Small intestine (tissue), 7 donors: Measurements from ENCODE around the gene NAA10. TPM values are rescaled to one million over a fixed set of nuclear protein-coding genes. Genes with fewer than 3 reads are reported as not detected.

Source experiments
- DNase-seq, 2 donors: peaks; one replicate each; pipeline versions ENCODE4 v3.0.0 to v3.0.0-alpha.2; 2013
- FAIRE-seq: peaks from 2 replicates; lab custom pipeline; 2012; peaks lifted over from hg19 to GRCh38; lab: Jason Lieb, UNC
- H3K27ac ChIP-seq, 3 donors: one replicate each; pipeline ENCODE4 v1.5.1; 2013; ENCODE audit warnings: low read length in 2 of 3, mild to moderate bottlenecking in 2 of 3, control low read depth in 1 of 3, inconsistent platforms in 1 of 3, low read depth in 1 of 3, moderate library complexity in 1 of 3
- H3K27me3 ChIP-seq, 3 donors: one replicate each; pipeline ENCODE4 v1.6.1; 2013; ENCODE audit warnings: low read length in 3 of 3, inconsistent platforms in 1 of 3; ENCODE audit not compliant: control insufficient read depth in 3 of 3, insufficient read depth in 3 of 3
- H3K36me3 ChIP-seq, 3 donors: one replicate each; pipeline ENCODE4 v1.6.1; 2013; ENCODE audit warnings: low read length in 3 of 3, inconsistent platforms in 1 of 3, low read depth in 1 of 3, mild to moderate bottlenecking in 1 of 3, moderate library complexity in 1 of 3; ENCODE audit not compliant: control insufficient read depth in 3 of 3, insufficient read depth in 2 of 3
- H3K4me1 ChIP-seq, 3 donors: one replicate each; pipeline ENCODE4 v1.6.1; 2013; ENCODE audit warnings: low read length in 2 of 3, inconsistent platforms in 1 of 3, low read depth in 1 of 3, mild to moderate bottlenecking in 1 of 3, moderate library complexity in 1 of 3; ENCODE audit not compliant: control insufficient read depth in 3 of 3, insufficient read depth in 2 of 3
- H3K4me3 ChIP-seq, 3 donors: one replicate each; pipeline ENCODE4 v1.5.1; 2013; ENCODE audit warnings: low read length in 3 of 3, control low read depth in 1 of 3, inconsistent platforms in 1 of 3, low read depth in 1 of 3, mild to moderate bottlenecking in 1 of 3, moderate library complexity in 1 of 3
- H3K9me3 ChIP-seq, 2 donors: one replicate each; pipeline ENCODE4 v1.6.1; 2013; ENCODE audit warnings: low read depth in 1 of 2, low read length in 1 of 2; ENCODE audit not compliant: control insufficient read depth in 2 of 2, insufficient read depth in 1 of 2
- WGBS, 3 donors: extraction: QIAGEN DNeasy Blood & Tissue Kit; methylation state at CpG; one replicate each; pipeline ENCODE4 v1.1.7; 2013; 5-methylcytosine and 5-hydroxymethylcytosine counted together
- polyA plus RNA-seq, 4 donors: library from polyadenylated mRNA; stranded (reverse) in 3 of 4; unstranded in 1 of 4; fragments of 200-250 nt in 3 of 4; fragments of 120-200 nt in 1 of 4; gene quantifications; one replicate each; pipeline versions ENCODE4 v1.2.1 to v1.2.3, GENCODE V29; 2013
- donor health status: healthy with polysubstance abuse.
- donor health status: control.
- donor health status: control.
- donor health status: Bipolar disorder and iron deficiency.
- donor health status: healthy.

NAA10 gene
- polyA plus RNA-seq, 4 donors, result 55.6 to 152 (median 107) TPM

DNA sequence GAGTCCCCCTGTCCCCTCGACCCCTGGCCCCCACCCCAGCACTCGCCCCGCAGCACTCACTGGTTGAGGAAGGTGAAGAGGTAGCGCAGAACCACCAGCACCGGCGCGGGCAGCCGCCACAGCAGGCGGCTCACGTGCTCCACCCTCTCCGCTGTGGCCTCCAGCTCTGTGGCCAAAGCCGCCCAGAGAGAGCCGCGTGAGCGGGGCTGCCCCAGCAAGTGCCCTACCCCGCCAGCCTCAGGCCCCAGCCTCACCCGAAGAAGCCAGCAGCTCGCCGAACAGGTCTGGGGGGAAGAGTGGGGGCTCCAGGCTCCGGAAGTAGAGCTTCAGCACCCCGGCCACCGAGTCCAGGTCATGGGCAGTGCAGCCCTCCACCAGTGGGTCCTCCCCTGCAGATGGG is 24.4 kb downstream of the NAA10 start:
- Histone ChIP-seq H3K27me3 (no peaks in the 10 kb centered on the region), H3K27ac (no peak overlapping the region), H3K9me3 (no peaks in the 10 kb centered on the region), H3K36me3 (peaks cover 0 to 19% (median 2%) of the 10 kb centered on the region in 3 donors), H3K4me1 (no peaks in the 10 kb centered on the region), H3K4me3 (no peak overlapping the region)
- DNase-seq, result no peak
- 95 to 98% (median 96%) methylated on average over 12 to 22 of the region's 22 CpGs for WGBS, 3 donors
- FAIRE-seq, result no peak

DNA sequence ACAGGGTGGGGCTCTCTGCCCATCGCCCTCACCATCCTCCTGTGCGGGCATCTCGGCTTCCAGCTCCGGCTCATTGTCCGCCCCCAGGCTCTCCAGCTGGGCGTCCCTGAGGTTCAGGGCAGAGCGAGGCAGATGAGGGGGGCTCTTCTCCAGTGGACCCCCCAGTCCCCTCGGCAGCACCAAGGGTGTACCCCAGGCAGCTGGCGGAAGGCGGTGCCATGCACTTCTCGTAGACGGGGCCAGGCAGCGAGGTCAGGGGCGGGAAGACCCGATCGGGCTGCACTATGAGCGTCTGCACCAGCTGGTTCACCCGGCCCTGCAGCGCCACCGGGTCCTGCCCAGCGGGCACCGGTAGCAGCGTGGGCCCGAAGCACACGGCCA is 24.9 kb downstream of the NAA10 start:
- Histone ChIP-seq H3K27me3 (no peaks in the 10 kb centered on the region), H3K9me3 (no peaks in the 10 kb centered on the region), H3K36me3 (peaks cover 0 to 19% (median 2%) of the 10 kb centered on the region in 3 donors), H3K4me3 (no peak overlapping the region), H3K4me1 (no peaks in the 10 kb centered on the region), H3K27ac (no peak overlapping the region)
- DNase-seq (no peak), FAIRE-seq (no peak)
- 94 to 98% (median 95%) methylated on average over 16 to 25 of the region's 25 CpGs for WGBS, 3 donors

DNA sequence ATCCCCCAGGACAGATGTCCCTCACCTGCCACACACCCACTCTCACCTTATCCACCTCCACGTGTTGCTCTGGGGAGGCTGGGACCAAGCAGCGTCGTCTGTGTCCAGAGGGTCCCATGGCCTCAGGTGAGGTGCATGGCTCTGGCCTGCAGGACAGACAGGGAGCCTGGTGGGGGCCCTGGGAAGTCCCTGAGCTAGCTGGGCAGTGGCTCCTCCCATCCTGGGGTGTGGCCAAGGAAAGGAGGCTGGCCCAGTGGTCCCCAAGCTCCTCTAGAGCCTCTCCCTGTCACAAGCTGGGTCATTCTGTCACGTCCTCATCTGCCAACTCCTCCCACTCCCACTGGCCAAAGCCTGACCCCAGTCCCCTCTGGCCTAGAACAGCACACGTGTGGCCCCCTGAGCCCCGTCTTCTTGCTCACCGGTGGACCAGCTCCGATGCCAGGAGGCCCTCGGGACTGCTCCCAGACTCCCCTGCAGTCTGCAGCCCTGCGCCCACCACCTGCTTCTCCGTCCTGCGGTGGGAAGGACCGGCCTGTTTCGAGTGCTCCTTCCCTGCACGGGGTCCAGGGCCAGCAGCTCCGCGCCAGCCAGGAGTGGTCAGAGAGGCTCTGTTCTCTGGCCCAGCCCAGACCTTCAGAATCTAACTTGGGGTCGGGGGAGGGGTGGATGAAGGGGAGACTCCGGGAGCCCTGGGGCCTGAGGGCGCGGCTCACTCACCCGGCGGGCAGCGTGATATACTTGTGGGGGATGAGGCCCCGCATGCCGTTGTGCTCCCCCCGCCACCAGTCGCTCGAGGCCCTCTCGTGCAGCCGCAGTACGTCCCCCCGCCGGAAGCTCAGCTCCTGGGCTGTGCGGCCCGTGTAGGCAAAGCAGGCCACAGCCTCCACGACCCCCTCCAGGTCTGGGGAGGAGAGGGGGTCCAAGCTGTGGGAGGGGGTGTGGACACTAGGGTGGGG is 25.5 kb downstream of the NAA10 start:
- DNase-seq (no peak), FAIRE-seq (no peak)
- H3K27ac ChIP-seq, result no peak overlapping the region
- no peaks in the 10 kb centered on the region for H3K27me3 ChIP-seq
- H3K9me3 ChIP-seq, result no peaks in the 10 kb centered on the region
- H3K4me1 ChIP-seq, result no peaks in the 10 kb centered on the region
- H3K36me3 ChIP-seq, result peaks cover 0 to 19% (median 2%) of the 10 kb centered on the region in 3 donors
- H3K4me3 ChIP-seq, result no peak overlapping the region
- 79 to 92% (median 86%) methylated on average over 22 to 37 of the region's 37 CpGs for whole genome bisulfite sequencing, 3 donors

DNA sequence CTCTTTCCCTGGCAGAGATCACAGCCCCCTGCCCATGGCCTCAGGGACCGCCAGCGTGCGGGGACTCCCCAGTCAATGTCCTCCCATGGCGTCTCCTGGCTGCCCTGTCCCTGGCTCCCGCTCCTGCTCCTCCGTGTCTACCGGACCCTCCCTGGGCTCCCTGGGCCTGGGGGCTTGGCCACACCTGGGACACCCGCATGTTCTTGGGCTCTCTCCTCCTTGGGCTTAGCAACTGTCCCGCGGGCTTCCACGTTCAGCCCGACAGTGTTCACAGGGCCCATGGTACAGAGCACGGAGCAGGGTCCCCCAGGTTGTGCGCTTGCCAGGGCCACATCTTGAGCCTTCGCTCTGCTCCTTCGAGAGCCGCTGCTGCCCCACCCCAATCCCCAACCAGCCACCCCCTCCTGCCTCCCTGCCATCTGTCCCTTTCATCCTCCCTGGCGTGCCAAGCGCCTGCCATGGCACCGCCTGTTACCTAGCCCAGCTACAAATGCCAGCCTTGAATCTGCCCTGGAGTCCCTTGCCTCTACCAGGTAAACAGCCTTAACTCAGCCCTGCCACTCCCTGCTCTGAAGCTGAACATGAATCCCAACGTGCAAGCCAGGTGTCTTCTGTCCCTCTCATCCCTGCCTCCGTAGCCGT is 26.5 kb downstream of the NAA10 start:
- Histone ChIP-seq H3K27ac (no peak overlapping the region), H3K9me3 (no peaks in the 10 kb centered on the region), H3K4me3 (no peak overlapping the region), H3K36me3 (peaks cover 0 to 17% (median 2%) of the 10 kb centered on the region in 3 donors), H3K4me1 (peaks cover 0 to 4% (median 0%) of the 10 kb centered on the region in 3 donors), H3K27me3 (no peaks in the 10 kb centered on the region)
- DNase-seq (no peak), FAIRE-seq (no peak)
- 84 to 92% (median 87%) methylated on average over 17 to 23 of the region's 23 CpGs for WGBS, 3 donors

DNA sequence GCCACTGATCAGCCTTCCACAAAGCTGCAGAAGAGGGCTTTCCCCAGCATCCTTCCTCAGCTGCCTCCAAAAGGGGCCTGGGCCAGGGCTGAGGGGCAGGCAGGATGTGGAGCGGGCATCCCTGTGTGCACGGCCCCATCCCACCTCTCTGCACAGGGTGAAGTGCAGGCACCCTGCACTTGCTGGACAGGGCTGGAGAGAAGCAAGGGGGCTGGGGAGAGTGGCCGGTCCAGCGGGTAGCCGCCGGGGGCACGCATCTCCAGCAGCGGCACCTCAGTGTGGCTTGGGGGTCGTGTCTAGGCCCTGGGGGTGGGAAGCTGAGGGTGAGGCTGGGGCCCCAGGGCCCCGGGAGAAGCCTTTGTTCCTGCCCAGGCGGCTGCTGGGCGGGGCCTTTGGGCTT is 27.4 kb downstream of the NAA10 start:
- 76 to 100% (median 82%) methylated on average over 7 to 12 of the region's 12 CpGs for WGBS, 3 donors
- DNase-seq (no peak), FAIRE-seq (no peak)
- no peaks in the 10 kb centered on the region for H3K9me3 ChIP-seq
- no peak overlapping the region for H3K27ac ChIP-seq
- peaks cover 0 to 4% (median 0%) of the 10 kb centered on the region in 3 donors for H3K4me1 ChIP-seq
- no peak overlapping the region for H3K4me3 ChIP-seq
- no peaks in the 10 kb centered on the region for H3K27me3 ChIP-seq
- peaks cover 0 to 16% (median 2%) of the 10 kb centered on the region in 3 donors for H3K36me3 ChIP-seq

DNA sequence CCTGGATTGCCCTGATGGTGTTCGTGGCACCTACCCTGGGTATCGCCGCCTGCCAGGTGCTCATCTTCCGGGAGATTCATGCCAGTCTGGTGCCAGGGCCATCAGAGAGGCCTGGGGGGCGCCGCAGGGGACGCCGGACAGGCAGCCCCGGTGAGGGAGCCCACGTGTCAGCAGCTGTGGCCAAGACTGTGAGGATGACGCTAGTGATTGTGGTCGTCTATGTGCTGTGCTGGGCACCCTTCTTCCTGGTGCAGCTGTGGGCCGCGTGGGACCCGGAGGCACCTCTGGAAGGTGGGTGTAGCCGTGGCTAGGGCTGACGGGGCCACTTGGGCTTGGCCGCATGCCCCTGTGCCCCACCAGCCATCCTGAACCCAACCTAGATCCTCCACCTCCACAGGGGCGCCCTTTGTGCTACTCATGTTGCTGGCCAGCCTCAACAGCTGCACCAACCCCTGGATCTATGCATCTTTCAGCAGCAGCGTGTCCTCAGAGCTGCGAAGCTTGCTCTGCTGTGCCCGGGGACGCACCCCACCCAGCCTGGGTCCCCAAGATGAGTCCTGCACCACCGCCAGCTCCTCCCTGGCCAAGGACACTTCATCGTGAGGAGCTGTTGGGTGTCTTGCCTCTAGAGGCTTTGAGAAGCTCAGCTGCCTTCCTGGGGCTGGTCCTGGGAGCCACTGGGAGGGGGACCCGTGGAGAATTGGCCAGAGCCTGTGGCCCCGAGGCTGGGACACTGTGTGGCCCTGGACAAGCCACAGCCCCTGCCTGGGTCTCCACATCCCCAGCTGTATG is 28.5 kb downstream of the NAA10 start:
- Histone ChIP-seq H3K4me3 (no peak overlapping the region), H3K4me1 (peaks cover 0 to 4% (median 0%) of the 10 kb centered on the region in 3 donors), H3K9me3 (no peaks in the 10 kb centered on the region), H3K36me3 (peaks cover 0 to 13% (median 2%) of the 10 kb centered on the region in 3 donors), H3K27me3 (no peaks in the 10 kb centered on the region), H3K27ac (no peak overlapping the region)
- DNase-seq (no peak), FAIRE-seq (no peak)
- 61 to 76% (median 65%) methylated on average over 14 to 27 of the region's 27 CpGs for WGBS, 3 donors

DNA sequence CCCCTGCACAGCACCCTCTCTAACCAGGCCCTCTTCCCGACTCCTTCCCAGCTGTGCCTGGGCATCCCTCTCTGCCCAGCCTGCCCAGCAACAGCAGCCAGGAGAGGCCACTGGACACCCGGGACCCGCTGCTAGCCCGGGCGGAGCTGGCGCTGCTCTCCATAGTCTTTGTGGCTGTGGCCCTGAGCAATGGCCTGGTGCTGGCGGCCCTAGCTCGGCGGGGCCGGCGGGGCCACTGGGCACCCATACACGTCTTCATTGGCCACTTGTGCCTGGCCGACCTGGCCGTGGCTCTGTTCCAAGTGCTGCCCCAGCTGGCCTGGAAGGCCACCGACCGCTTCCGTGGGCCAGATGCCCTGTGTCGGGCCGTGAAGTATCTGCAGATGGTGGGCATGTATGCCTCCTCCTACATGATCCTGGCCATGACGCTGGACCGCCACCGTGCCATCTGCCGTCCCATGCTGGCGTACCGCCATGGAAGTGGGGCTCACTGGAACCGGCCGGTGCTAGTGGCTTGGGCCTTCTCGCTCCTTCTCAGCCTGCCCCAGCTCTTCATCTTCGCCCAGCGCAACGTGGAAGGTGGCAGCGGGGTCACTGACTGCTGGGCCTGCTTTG is 29.2 kb downstream of the NAA10 start:
- peaks cover 0 to 4% (median 0%) of the 10 kb centered on the region in 3 donors for H3K4me1 ChIP-seq
- H3K27me3 ChIP-seq, result no peaks in the 10 kb centered on the region
- no peak overlapping the region for H3K4me3 ChIP-seq
- no peak for FAIRE-seq
- no peaks in the 10 kb centered on the region for H3K9me3 ChIP-seq
- H3K36me3 ChIP-seq, result peaks cover 0 to 11% (median 2%) of the 10 kb centered on the region in 3 donors
- 83 to 89% (median 85%) methylated on average over 20 to 32 of the region's 32 CpGs for WGBS, 3 donors
- no peak for DNase-seq
- no peak overlapping the region for H3K27ac ChIP-seq
